HT-29 (cell line): ENCODE results near the gene FANCE. TPM values are rescaled to one million over a fixed set of nuclear protein-coding genes. Genes with fewer than 3 reads are reported as not detected.

Experiments
- DNase-seq: peaks from one replicate; pipeline ENCODE4 v3.0.0-alpha.2; 2015; ENCODE audit warnings: low spot score
- total RNA-seq: library from RNA; depleted of rRNA; stranded (reverse); fragments of >200 nt; shearing (Covaris generic); gene quantifications from 2 replicates; pipeline ENCODE4 v1.2.3, GENCODE V29; 2014

FANCE gene
- total RNA-seq, 1 experiment from 2014 or later = 8.6 TPM

DNA sequence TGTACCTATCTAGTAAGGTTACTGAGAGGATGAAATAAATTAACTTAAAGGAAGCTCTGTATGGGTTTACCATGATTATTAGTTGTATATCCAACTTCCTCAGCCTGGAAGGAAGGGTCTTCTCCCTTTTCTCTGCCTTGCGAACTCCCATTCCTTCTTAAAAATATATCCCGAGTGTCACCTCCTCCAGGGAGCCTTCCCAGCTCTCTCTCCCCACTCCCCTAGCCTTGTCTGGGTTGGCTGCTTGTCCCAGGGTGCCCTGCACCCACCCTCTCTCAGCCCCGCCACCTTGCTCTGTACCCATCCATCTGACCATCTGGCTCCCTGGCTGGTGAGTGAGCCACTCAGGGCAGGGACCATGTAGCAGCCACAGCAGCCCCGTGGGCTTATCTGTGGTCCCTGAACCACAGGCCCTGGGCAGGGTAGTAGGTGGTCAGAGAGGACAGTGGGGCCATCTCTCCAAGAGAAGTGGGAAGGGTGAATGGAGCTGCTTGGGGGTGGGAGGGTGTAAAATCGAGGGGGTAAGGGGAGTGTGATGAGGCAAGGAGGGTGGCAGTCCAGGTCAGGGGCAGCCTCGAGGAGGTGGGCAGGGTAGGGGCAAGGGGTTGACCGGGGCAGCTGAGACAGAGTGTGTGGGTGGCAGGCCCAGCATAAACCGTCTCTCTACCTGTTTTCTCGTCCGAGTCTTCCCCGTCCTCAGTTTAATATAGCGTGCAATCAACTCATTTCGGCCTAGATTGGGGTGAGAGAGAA is 31.9 kb downstream of the FANCE start:
- DNase-seq = no peak

DNA sequence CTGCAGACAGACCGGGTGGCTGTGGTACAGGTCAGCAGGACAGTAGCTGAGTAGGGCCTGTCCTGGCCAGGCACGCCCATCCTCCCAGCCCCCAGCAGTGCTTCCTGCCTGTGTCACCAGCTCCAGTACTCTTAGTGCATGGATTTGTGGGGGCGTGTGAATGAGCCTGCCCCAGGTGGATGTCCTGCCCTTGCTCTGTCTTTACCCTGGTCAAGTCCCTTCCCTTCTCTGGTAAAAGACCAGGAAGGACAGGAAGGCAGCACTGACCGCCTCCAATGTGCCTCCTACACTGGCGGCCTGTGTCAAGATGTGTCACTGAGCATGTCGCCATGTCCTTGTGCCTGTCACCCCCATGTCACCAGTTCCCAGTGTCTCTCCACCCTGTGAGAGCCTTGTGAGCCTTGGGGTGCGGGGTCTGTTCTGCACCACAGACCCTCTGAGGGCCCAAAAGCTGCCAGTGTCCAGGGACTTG is 32.8 kb downstream of the FANCE start:
- DNase-seq = peak; percentile 42

DNA sequence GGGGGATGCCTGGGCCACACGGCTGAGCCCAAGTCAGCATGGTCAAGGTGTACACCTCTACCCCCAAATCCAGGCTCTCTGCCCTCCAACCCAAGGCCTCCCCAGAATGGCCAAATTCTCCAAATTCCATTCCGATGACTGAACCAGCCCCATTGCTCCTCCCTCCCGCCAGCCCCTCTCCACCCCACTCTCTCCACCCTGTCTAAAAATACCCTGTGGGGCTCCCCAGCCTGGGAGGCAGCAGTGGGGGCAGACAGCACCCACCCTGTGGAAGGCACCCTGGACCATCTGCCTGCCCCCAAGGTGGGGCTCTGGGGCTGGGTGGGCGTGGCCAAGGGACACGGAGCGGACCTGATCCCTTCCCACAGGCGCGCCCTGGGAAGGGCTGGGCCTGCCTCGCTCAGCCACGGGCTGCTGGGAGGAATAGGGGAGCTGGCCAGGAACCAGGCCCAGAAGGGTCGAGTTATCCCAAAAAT is 33.3 kb downstream of the FANCE start:
- peak; percentile 65 for DNase-seq

DNA sequence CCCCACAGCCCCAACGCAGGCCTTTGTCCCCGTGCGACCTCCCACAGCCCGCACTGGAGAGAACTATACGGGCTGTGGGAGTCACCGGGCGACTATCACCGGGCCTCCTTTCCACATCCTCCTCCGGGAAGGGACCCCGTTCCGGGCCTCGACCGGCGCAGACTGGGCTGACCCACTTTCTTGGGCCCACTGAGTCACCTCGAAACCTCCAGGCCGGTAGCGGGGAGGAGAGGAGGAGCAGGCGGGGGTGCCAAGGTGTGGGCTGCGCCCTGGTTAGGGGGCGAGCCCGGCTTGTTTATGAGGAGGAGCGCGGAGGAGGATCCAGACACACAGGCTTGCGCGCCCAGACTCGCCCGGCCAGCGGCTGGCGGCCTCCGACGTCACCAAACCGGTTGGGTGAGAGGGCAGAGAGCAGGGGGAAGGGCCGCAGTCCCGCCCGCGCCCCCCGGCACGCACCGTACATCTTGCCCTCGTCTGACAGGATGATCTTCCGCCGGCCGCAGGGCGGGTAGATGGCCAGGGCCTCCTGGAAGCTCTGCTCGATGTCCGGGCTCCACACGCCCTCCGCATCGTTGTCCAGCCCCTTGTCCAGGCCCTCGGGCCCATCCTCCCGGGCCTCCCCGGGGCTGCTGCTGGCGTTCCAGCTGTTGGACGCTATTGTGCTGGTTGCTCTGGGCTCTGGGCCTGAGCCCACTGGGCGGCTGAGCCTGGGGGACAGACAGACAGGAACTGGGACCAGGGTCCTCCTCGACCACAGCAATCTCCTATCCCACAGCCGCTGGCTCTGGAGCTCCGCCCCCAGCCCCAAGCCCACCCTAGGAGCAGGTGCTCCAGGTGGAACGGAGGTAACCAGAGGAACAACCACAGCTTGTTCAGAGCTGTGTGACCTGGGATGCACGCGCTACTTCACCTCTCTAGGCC is 34.1 kb downstream of the FANCE start:
- peak; percentile 94 for DNase-seq

DNA sequence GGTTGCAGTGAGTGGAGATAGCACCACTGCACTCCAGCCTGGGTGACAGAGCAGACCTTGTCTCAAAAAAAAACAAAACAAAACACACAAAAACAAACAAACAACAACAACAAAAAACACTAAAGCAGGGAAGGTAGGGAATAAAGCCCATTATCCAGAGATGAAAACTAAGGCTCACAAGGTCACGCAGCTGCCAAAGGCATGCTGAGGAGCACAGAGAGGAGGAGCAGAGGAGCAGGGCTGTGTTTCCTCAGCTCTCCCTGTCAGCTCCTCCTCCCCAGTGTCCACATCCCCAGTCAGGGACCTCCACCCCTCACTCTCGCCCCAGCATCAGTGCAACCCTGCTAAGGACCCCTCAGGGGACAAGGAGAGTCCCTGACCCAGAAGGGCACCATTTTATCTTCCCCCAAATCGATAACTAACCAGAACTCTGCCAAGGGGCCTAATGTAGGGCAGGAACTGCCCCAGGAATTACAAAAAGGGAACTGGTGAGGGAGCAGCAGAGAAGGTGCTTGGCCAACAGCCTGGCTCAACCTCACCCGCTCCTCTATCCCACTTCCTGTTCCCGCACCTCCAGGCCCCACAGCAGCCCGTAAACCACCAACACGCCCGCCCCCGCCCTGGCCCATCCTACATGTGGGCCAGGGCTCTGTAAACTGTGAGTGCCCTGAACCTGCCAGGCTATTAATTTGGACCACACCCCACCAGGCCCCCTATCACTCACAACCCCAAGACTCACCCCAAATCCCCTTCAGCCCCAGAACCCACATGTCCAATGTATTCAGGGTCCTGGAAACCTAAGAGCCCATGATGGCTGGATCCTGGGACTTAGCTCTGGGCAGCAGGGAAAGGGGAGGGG is 35.7 kb downstream of the FANCE start:
- peak; percentile 81 for DNase-seq

DNA sequence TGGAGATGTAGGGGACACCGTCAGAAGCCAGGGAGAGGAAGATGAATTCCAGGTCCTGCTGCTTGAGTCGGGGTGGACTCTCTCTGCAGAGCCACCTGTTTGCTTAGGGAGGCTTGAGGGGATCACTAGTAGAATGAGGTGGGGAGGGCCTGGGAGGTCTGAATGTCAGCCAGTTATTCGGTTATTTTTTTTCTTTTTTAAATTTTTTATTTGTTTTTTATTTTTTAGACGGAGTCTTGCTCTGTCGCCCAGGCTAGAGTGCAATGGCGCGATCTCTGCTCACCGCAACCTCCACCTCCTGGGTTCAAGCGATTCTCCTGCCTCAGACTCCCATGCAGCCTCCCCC is 36.4 kb downstream of the FANCE start:
- no peak for DNase-seq

DNA sequence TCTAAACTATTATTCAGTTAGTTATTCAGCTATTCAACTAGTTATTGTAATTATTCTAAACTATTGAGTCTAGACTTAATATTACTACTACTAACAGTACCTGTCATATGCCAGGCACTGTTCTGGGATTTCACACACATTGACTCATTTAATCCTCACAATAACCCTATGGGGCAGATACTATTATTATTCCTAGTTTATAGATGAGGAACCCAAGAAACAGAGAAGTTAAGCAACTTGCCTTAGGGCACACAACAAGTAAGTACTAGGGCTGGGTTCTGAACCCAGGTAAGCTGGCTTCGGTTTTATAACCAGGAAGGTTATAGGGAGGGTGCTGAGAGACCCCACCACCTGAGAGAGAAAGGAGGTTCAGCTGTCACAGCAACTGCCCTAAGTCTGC is 36.9 kb downstream of the FANCE start:
- DNase-seq = no peak

DNA sequence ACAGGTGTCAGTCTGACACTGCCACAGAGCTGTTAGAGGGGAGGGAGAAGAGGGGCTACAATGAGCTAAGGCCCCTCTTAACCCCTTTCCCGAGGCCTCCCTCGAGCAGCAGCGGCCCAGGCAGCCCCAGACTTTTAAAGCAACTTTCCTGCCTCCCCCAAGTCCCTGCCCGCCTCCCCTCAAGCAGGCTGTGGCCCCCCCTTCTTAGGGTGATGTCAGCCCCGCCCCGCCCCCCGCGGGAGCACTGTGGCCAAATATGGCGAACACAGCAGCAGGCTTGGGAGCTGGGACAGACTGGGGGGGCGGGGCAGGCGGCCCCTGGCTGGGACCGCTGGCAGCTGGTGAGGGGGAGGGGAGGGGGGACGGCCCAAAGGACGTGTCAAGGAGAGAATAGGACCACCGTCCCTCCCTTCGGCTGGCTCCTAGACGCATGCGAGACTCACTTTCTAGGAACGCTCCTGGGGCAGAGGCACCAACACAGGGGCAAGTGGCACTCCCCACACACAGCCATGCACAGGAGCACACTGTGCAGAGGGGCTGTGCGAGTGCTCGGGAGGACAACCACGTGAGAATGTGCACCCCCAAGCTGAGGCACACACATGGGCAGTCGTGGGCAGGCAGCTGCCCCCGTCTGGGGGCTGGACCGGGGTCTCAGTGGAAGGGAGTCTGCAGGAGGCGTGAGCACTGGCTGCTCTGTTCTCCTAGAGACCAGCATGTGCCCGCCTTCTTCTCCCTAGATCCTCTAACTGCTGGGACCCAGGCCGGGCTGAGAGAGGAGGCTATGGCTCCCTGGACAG is 38.1 kb downstream of the FANCE start:
- DNase-seq = no peak

DNA sequence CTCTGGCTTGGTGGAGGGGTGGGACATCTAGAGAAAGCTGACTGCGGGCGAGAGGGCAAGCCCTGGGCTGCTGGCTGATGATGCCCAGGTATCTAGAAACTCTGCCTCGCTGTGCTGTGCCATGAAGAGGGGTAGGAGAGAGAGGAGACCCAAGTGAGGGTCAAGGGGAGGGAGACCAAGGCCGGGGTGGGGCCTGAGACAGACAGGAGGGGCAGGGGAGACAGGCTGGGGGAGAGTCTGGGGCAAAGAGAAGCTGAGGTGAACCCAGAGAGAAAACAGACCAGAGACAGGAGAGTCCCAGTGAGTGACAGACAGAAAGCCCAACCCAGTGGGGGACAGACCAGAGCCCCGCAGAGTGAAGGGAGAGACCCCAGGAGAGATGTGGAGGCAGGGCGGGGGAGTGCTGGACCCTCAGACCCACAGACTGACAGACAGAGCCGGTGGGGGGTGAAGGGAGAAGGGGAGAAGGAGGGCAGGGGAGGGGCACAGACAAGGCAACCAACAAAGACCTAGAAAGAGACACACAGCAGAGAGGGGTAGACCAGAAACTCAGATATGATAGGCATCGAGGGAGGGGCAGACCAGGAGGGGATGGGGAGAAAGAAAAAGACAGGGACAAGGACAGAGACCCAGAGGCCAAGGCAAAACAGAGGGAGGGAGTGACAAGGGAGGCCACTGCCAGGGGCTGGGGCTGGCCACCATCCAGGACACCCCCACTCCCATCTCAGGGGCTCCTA is 38.9 kb downstream of the FANCE start:
- DNase-seq = no peak

DNA sequence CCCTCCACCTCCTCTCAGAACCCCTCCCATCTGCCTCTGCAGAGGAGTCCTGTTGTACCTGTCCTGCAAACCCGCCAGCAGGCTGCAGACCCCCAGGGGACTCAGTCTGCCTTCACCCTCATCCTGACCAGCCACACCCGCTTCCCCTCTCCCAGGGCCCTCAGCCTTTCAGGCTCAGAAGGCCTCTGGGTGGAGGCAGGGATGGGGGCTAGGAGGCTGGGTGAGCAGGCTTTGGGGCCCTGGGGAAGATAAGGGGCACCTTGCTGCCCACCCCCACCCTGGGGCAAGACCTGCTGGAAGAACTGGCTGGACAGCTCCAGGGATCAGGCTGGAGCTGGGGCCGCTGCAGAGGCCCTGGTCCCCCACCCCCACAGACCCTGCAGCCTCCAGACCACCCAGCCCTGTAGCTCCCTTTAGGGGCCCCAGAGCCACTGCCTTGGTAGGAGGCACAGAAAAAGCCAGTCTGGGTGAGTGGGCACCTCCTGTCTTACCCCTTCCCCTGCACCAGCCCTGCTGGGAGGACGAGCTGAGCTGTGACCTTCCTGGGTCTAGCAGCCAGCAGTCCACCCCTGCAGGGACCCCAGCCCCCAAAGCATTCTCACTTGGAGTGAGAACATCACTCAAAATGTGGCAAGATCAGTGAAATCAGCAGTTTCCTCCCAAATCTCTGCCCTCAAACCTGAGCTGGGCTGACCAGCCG is 39.6 kb downstream of the FANCE start:
- no peak for DNase-seq

DNA sequence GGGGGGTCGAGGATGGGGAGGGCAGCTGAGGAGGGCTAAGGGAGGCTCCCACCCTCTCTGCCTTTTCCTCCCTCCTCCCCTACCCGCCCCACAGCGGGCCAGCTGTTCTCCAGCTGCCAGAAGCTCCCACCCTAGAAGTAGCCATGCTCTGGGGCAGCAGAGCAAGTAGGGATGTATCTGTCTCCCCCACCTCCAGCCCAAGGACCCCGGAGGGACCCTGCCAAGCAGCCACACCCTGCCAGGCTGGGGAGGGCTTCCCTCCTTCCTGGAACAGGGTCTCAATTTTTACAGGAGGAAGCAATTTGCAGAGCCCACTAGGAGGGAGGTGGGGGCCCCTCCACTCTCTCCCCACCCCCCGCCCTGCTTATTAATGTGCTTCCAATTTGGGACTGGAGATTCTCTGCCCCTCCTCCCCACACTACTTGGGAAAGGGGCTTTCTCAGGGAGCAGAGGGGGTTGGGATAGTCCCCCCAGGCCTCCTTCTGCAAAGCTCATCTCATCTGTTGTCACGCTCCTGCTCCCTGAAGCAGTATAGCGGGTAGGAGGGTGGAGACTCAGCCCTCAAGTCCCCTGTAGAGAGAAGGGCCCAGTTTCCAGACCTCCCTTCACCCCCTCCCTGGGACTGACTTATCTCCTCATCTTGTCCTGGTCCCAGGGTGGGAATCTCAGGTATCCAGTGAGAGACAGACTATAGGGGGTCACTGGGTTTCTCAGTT is 40.3 kb downstream of the FANCE start:
- DNase-seq = no peak

DNA sequence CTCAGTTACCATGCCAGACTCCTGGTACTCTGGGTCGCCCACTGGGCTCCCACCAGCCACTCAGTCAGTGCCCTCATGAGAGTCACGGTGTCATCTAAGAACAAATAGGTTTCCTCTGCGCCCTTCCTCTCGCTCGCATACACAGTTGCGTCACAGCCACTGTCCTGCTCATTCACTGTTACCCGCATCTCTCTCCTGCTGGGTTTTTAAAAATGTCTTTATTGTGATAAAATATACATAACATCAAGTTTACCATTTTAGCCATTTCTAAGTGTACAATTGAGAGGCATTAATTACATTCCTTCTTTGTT is 40.8 kb downstream of the FANCE start:
- DNase-seq = no peak

DNA sequence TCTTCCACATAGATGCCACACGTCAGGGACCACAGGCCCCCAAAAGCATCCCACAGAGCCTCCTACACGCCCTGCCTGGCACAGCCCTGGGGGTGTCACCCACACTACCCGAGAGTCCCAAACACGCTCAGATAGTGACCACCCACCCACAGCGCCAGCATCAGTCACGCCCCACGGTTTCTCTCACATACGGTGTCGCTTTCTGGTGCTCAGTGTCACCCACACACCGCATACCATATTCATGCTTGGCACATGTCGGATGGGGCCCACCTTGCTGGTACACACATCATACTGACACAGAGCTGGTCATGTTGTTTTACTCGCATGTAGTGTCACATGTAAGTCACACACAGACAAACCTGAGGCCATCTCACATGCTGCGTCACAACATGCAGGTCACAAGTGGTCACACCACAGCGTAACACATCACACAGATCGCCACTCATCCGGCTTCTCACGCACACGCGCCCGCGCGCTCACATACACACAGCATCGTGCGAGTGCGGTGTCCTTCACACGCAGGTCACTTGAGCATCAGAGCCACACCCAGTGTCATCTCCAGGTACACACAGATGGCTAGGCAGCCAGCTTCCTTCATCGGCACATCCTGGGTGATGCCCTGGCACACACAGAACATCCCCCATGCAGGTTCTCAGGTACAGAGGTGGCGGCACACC is 41.3 kb downstream of the FANCE start:
- DNase-seq = no peak

DNA sequence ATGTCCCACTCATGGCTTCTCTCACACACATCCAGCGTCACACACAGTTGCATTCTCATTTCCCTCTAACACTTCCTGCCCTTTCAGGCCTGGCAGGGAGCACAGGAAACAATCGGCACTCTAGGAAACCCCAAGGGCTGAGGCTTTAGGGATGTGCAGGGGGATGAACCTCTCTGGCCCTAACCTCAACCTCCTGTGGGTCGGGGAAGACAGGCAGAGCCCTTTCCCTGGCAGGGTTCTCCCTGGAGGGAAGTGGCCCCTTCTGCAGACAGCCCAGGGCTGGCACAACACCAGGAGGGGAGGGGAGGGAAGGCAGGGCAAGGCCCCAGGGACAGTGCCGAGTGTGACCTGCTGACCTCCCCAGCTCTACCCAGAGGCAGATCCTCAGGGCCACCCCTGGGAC is 42.0 kb downstream of the FANCE start:
- DNase-seq = no peak

DNA sequence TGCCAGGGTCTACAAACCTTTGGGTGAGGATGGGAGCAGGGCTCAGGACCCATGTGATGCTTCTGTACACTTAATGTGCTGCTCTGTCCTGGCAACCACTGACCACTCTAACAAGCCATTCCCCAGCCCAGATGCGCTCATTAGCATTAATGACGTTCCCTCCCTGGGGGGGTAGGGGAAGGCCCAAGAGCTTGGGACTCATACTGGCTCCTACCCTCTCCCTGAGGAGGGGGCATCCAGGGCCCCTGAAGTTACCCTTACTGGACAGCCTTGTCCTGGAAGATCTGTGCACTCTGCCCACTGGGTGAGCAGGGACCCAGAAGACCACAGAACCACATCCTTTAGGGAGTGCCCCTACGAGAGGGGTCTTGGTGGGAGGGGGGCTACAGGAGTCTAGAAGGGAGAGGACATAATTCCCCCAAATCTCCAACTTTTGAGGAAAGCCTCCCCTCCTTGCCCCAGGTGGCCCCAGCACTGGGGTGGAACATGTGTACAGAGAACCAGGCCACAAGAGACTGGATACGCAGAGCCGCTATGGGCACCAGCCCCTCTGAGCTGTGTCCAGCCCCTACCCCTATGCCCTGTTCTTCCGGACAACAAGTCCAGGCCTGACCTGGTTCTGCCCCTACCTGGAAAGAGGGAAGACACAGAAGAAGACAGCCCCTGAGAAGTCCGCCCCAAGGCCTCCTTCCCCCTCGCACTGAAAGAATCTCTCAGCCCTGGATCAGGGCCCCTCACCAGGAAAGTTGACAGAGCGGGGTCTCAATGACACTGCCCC is 43.3 kb downstream of the FANCE start:
- DNase-seq = no peak

DNA sequence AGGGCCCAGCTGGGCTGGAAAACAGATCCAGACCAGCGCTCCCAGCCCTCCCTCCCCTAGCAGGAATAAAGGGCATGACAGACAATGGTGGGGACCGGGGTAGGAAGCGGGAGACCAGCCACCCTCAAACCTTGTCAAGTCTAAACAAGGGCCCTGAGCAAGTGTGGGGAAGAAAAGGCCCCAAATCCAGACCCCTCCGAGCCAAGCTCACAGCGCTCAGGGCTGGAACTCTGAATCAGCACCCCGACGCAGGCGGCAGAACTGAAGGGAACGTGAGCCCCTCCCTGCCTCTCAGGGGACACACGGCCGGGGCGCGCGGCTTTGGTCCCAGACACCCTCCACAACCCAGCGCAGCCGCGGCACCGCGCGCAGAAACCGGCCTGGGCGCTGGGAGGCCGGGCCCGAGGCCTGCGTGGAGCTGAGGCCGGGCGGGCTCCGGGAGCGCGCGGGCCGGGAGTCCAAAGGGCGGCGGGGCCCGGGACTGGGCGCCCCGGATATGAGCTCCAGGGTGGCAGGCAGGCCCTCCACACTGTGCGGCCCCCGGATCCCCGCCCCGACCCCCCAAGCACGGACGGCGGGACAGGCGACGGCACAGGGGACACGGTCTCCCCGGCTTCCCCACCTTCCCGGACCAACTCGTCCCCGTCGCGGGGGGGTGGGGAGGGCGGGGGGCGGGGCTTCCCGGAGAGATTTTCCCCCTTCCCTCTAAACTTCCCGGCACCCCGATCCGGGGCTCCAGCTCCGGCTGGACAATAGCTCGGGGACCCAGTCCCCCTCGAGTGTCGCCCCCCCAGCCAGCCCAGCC is 44.1 kb downstream of the FANCE start:
- DNase-seq = peak; percentile 49
